ENCODE results near the gene ALDH1L1. TPM values are rescaled to one million over a fixed set of nuclear protein-coding genes. Genes with fewer than 3 reads are reported as not detected.
"Not testable (repeated sequence)": the region's sequence is repeated elsewhere in the genome, so short reads cannot be mapped to it uniquely, and the experiment has no call there.

Gene ALDH1L1
- total RNA-seq, 1 donor = 0.18 TPM

GRCh38 chr3:126098391-126098858, 82.0 kb downstream of the ALDH1L1 start:
- no peak for TF ChIP-seq CTCF (IDR thresholded peaks at IDR 0.05; ENCODE audit: insufficient read depth, low read length)
- H3K4me3 ChIP-seq (ENCODE audit: low read depth, low read length) = no peak overlapping the region
- DNase-seq (ENCODE audit: low read depth) = no peak

- no peak for TF ChIP-seq CTCF (IDR thresholded peaks at IDR 0.05; ENCODE audit: insufficient read depth, low read length)
- no peak overlapping the region for H3K4me3 ChIP-seq (ENCODE audit: low read depth, low read length)
- DNase-seq (ENCODE audit: low read depth) = no peak
Observed at GRCh38 chr3:126097801-126098200, 82.6 kb downstream of the ALDH1L1 start.

GRCh38 chr3:126096274-126096673, 84.1 kb downstream of the ALDH1L1 start:
- H3K4me3 ChIP-seq (ENCODE audit: low read depth, low read length); DNase-seq (ENCODE audit: low read depth): not testable (repeated sequence)

GRCh38 chr3:126092128-126092527, 88.3 kb downstream of the ALDH1L1 start:
- not testable (repeated sequence) for DNase-seq (ENCODE audit: low read depth); H3K4me3 ChIP-seq (ENCODE audit: low read depth, low read length)

GRCh38 chr3:126087552-126088175, 92.7 kb downstream of the ALDH1L1 start:
- DNase-seq (ENCODE audit: low read depth) = no peak
- H3K4me3 ChIP-seq (ENCODE audit: low read depth, low read length) = no peak overlapping the region
- no peak for TF ChIP-seq CTCF (IDR thresholded peaks at IDR 0.05; ENCODE audit: insufficient read depth, low read length)

GRCh38 chr3:126085841-126086240, 94.5 kb downstream of the ALDH1L1 start:
- no peak for DNase-seq (ENCODE audit: low read depth)
- no peak for TF ChIP-seq CTCF (IDR thresholded peaks at IDR 0.05; ENCODE audit: insufficient read depth, low read length)
- no peak overlapping the region for H3K4me3 ChIP-seq (ENCODE audit: low read depth, low read length)

- no peak for DNase-seq (ENCODE audit: low read depth)
- H3K4me3 ChIP-seq (ENCODE audit: low read depth, low read length) = no peak overlapping the region
- no peak for TF ChIP-seq CTCF (IDR thresholded peaks at IDR 0.05; ENCODE audit: insufficient read depth, low read length)
Observed at GRCh38 chr3:126085276-126085675, 95.1 kb downstream of the ALDH1L1 start.

- no peak for TF ChIP-seq CTCF (IDR thresholded peaks at IDR 0.05; ENCODE audit: insufficient read depth, low read length)
- DNase-seq (ENCODE audit: low read depth) = no peak
- H3K4me3 ChIP-seq (ENCODE audit: low read depth, low read length) = peak overlapping the region; percentile 78
Observed at GRCh38 chr3:126084768-126085180, 95.6 kb downstream of the ALDH1L1 start.

Measured in fibroblast of the aortic adventitia (primary cell).